Cardiac septum (tissue), 1 donor: Measurements from ENCODE around the gene DZIP1. TPM values are rescaled to one million over a fixed set of nuclear protein-coding genes. Genes with fewer than 3 reads are reported as not detected.

Source experiments
- DNase-seq: peaks from one replicate; pipeline ENCODE4 v3.0.0-alpha.2; 2020; ENCODE audit warnings: low spot score
- intact Hi-C: fragments of 100-400 bp; cut with DNase I; formaldehyde crosslinking; loops from one replicate; pipeline ENCODE4 v1.14.0; 2022
- total RNA-seq: library from RNA; stranded (reverse); fragmentation: NEBNext Ultra II Directional; extraction: Animal tissue kit (Norgen Biotek cat#: 25700); gene quantifications from one replicate; pipeline ENCODE4 v1.2.1, GENCODE V29; 2021
- donor health status: DM: no; HTN: no; CAD: no.

DZIP1 gene
- total RNA-seq, 1 donor from 2014 or later = 4.9 TPM

DNA sequence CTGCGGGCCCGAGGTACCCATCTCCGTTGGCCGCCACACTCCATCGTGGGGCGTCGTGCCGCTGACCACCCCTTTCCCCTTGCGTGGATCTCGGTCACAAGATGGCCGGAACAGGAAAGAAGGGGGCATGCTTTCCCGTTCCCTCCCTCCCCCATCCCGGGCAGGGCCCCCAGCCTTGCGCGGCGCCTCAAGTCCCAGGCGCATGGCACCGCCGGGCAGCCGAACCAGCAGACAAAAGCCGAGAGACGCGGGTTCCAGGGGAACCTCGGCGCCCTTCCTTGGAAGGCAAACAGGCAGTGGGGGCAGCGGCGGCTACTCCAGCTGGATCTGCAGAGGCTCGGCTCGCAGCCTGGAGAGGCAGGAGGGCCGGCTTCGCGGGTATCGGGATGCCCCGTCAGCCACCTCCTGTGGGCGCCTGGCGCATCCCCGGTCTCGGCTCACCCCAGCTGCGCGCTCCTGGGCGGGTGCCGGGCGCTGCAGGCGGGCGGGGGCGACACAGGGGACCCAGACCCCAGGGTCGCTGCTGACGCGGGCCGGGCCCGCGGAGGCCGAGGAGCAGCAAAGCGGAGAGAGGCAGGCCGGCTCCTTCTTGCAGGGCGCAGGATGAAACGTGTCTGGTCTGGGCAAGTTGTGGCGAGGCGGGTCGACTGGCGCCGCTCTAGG lies 439 bp downstream of the DZIP1 start:
- DNase-seq = no peak
- intact Hi-C loops = no loop called here

DNA sequence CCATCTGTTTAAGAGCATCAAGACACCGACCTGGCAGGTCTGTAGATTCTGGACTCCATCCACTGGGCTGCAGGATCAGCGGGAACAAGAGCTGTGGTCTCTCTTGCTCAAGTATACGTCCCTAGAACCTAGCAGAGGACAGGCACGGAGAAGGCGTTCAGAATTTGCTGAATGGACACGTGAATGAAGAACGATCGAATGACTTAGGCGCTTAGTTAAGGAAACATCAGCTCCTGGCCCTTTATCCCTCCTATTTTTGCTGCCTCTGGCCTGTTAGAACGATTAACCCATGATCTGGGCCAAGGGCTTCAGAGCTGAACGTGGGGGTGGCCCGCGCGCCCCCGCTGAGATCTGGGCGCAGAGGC lies 953 bp downstream of the DZIP1 start:
- intact Hi-C loops = no loop called here
- no peak for DNase-seq

DNA sequence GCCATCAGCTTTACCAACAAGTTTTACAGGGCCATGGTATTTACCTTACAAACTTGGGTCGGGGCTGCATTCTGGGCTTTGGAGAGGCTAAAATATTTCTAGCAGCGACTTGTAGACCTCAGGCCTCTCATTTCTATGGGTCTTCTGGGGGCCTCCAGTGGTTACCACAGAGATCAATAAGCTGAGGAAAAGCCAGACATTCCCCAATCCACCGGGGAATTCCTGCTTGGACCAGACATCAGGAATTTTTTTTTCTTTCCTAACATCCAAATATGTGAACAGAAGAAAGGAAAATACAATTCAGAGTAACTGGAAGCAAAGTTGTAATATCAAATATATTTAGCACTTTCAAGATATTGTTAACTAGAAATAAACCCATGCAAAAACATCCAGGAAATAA lies 1.5 kb downstream of the DZIP1 start:
- intact Hi-C loops = no loop called here
- no peak for DNase-seq

DNA sequence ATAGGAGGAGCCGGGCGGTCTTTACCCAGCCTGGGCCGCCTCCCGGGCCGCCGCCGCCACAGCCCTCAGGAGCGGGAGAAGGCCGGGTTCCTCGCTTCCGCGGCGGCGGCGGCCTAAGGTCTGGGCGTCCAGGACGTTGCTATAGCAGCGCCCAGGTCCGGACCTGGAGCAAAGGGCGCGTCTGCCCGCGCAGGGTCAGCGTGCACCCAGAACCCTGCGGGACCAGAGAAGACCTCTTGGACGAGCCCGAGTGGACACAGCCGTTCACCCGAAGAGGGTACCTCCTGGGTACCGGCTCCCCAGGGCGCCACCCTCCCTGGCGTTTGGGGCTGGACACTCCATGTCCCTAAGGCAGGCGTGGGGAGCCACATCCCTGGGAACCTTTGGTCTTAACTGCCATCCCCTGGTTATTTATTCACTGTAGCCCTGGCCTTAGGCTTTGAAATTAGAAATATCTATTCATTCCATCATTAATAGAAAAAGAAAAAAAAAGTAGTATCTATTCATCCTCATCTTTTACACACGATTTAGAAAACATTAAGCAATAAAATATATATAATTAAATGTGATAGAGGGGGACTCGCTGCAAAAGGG lies 2.4 kb downstream of the DZIP1 start:
- DNase-seq = peak; percentile 79
- intact Hi-C loops = no loop called here

DNA sequence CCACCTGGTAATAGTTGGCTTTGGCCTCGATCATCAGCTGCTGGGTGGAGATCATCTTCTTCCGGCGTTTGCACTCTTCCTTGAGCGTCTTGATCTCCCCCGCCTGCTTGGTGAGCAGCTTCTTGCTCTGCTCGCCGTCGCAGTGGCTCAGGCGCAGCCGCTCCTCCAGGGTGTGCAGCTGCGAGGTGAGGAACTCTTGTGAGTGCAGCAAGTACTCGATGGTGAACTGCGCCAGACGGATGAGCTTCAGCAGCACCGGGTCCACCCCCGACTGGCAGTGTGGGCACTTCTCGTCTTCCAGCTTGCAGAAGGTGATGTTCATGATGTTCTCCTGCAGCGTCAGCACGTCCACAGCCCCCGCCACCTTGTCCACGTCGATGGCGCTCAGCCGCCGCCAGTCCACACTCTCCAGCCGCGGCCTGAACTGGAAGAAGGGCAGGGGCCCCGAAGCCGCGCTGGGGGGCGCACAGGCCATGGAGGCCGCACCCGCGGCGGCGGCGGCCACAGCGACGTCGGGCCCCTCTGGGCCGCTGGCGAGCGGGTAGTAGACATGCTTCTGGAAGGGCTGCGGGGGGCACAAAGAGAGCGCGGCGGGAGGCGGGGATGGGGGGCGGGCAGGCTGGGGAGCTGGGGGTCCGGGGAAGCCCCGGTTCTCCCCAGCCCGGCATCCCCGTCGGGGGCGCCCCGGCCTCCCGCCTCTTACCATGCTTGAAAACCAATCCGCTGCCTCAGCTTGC lies 3.0 kb downstream of the DZIP1 start:
- no peak for DNase-seq
- intact Hi-C loops = no loop called here

DNA sequence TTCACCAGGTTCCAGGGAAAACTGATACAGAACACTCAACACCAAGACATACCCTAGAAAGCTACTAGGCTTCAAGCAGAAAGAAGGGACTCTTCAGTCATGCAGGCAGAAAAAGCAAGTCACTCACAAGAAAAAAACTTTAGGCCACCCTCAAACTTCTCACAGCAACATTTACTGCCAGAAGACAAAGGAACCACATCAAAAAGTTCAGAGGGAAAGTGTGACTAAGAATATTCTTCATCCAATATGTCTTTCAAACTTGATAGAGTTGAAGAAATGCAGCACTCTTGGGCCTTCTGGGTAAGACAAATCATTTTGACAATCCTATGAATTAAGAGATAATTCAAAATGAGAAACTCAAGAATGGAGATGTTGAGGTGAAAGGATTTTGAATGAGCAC lies 7.7 kb downstream of the DZIP1 start:
- no peak for DNase-seq
- intact Hi-C loops = no loop called here

DNA sequence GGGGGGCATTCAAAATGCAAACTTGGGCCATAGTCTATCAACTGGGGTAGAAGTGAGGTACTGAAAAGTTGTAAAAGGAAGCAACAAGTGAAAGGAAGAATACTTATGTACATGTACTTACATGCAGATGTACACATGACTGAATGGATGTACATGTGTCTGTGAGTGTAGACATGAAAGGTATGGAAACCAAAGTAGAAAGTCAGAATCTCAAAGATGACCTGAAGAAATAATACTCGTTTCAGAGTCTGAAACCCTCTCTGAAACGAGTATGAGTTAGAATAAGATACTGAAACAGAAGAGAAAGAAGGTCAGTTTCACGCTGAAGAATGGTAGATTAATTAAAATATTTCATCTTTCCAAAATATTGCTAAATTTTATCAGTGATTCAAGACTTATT lies 13.9 kb downstream of the DZIP1 start:
- no peak for DNase-seq
- intact Hi-C loops = no loop called here

DNA sequence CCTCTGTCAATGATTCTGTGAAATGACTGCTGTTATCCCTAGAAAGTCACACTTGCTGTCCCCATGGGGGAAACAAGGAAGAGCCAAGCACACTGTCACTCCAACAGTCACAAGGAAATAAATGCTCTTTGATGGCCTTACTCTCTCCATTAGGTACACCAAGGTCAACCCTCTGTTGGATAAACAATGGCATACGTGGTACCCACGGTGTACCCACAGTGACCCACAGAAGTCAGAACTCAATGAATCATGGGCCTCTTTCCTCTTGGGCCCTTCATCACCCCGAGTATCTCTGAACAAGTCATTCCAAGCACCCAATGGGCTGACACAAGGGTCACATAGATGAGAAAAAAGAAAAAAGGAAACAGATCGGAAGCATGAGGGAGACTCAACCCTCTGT lies 15.4 kb downstream of the DZIP1 start:
- no peak for DNase-seq
- intact Hi-C loops = no loop called here

DNA sequence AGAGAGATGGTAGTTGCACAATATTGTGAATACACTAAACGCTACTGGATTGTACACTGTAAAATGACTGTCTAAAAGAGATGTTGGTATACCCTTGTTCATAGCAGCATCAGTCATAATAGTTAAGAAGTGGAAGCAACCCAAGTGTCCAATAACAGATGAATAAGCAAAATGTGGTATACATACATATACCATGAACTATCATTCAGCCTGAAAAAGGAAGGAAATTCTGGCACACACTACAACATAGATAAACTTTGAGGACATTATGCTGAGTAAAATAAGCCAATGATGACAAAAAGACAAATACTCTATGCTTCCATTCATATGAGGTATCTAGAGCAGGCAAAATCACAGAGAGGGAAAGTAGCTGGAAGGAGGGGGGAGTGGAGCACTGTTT lies 16.0 kb downstream of the DZIP1 start:
- intact Hi-C loops = no loop called here
- no peak for DNase-seq

DNA sequence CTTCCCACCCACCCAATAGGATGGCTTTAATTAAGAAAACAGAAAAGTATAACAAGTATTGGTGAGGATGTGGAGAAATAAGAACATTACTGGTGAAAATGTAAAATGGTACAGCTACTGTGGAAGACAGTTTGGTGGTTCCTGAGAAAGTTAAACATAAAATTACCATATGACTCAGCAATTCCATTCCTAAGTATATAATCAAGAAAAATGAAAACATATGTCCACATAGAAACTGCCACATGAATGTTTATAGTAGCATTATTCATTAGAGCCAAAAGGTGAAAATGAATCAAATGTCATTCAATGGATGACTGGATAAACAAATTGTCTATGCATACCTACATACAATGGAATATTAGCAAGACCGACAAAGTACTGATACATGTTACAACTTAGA lies 16.9 kb downstream of the DZIP1 start:
- DNase-seq = no peak
- intact Hi-C loops = no loop called here

DNA sequence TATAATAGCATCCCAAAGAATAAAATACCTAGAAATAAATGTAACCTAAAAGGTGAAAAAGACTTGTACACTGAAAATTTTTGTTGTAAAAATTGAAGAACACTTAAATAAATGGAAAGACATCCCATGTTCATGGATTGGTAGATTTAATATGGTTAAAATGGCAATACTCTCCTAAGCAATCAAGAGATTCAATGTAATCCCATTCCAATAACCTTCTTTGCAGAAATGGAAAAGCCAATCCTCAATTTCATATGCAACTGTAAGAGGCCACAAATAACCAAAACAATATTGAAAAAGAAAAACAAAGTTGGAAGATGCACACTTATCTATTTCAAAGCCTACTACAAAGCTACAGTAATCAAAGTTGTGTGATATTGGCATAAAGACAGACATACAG lies 17.7 kb downstream of the DZIP1 start:
- DNase-seq = no peak
- intact Hi-C loops = no loop called here

DNA sequence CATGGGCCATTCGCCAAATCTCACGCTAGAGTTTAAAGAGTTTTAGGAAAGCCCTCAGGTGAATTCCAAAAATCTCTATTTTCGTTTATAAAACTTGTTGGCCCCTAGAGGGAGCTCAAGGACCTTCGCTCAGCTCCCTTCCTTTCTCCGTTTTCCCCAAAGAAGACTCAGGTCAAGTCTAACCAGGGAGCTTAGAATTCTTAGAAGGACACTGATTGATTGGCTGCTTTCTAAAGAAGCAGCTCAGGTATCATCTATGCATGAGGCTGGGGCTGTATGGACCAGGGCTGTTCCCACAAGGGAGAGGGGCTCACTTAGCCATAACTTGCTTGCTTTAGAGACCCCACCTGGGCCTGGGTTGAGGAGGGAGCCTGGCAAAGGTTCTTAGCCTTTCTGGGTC lies 20.5 kb downstream of the DZIP1 start:
- DNase-seq = no peak
- intact Hi-C loops = loop anchor here (2.0 kb wide), 1 partner anchor 211 kb away; no protein-coding TSS in a partner anchor

DNA sequence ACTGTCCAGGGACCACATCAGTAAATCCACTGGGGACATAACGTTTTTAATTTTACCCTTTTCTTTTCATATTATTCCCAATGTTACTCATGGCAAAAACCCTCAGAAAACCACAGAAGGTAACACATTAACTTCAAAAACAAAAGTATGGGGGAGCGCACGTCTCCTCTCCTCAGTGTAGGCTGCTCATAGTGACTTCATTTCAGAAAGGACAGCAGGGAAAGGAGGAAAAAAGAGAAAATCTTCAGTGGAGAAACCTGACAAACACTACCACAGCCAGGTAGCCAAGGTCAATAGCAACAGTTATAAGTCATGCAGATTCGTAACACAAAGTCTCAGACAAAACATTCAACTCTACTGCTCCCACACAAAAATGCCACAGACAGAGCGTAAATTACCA lies 21.4 kb downstream of the DZIP1 start:
- no peak for DNase-seq
- intact Hi-C loops = no loop called here

DNA sequence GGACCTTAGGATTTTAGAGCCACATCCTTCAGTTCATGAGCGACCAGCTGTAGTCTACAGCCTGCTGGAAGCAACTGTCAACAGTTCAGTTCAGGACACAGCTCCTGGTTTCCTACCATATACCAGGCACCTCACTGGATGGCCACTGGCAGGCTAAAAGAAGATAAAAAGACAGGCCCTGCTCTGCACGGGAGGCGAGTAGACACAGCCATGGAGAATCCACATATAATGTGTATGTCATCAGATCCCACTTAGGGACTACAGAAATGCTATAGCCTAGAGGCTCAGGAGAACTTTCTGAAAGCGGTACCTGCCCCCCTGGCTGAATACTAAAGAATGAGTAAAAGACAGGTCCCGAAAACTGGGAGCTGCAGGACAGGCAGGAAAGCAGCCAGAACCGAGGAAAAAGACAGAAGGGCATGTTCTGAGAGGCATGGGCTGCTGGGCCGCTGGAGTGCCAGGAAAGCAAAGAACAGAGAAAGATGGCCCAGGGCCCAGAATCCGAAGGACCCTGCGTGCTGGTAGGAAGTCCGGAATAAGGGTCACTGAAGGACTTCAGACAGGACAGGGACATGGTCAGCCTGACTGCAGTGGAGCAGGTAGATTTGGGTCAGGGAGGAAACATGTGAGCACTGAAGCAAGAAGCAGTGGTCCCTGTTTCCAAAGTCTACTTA lies 23.5 kb downstream of the DZIP1 start:
- no peak for DNase-seq
- intact Hi-C loops = no loop called here

DNA sequence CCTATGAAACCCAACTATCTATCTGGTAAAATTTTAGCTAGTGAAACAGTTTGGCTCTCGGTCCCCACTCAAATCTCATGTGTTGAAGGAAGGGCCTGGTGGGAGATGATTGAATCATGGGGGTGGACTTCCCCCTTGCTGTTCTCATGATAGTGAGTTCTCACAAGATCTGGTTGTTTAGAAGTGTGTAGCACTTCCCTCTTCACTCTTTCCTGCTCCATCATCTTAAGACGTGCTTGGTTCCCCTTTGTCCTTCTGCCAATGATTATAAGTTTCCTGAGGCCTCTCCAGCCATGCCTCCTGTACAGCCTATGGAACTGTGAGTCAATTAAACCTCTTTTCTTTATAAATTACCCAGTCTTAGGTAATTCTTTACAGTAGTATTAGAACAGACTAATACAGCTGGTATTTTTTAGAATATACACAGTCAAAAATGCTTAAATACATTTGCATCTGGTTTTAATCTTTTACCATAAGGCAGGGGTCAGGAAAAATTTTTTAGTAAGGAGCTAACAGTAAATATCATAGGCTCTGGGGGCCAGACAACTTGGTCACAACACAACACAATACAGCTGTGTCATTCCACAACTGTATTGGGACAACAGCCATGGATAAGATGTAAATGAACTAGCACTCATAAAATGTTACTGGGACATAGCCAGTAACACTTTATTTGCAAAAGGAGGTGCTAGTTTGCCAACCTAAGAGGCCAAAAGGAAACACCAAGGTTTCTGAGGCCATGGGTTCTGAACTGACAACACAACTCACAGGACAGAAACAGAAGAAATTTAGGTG lies 24.3 kb downstream of the DZIP1 start:
- intact Hi-C loops = no loop called here
- no peak for DNase-seq

DNA sequence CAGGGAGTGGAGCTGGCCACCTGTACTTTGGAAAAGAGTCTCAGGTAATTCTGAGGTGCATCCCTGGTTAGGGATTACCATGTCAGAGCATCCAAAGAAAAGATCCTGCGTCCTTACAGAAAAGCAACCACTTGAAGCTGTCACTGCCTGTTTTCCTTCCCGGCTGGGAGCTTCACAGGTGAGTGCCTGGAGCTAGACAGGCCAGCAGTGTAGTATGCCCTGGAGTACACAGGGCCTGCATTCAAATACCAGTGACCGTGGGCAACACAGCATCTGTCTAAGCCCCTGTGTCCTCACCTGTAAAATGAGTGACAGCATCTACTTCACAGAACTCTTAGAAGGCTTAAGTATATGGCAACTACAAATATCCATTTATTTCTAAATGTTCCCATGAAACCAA lies 29.0 kb downstream of the DZIP1 start:
- intact Hi-C loops = no loop called here
- DNase-seq = no peak

DNA sequence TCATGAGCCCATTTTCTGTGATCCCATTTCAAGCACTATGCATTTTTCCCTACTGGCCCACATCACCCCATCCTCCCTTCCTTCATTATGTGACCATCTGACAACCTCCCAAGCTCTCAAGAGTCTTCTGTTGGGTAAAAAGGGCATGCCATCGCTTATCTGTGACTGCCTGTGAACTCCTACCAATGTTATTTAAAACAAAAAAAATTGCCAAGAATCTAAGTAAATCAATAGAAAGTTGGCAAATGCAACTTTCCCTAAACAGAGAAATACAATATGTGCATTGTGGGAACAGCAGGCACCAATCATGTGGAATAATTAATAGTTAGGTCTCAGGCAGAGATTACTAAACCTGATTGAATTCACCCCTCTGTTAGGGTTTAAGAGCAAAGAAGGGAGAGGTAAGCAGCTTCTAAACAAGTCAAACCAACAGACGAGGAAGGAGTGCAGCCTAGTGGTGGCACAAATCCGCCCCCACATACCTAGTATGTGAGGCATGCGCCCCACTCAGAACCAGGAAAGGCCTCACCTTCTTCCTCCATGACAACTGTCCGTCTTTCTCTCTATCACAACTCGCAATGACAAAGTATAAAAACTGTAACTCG lies 29.8 kb downstream of the DZIP1 start:
- no peak for DNase-seq
- intact Hi-C loops = no loop called here

DNA sequence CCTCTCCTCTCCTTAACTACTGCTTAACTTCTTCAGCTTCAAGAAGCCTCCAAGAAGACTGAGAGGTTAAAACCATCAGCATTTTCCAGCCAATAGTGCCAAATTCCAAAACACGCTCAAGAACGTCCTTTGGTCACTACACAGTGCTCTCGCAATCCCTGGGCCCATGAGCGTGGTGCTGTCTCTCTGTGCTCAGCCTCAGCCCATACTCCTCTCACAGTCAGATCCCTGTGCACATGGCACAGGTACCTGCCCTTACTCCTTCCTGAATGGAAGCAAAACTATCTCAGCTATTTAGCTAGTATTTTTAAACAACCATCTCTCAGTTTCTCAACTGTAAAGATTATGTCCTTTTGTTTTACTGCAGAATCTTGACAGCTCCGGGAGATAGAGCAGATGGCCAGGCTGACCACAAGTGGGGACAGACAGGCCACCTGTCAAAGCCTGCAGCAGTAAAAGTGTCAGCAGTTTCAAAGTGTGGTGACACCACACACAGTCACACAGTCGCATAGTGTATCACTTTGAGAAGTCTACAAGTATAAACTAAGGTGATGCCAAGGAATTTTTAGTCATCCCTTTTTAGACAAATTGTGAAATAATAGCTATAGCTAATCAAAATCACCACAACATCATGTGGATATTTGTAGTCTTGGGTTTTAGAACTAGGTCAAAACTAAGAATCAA lies 35.7 kb downstream of the DZIP1 start:
- no peak for DNase-seq
- intact Hi-C loops = no loop called here

DNA sequence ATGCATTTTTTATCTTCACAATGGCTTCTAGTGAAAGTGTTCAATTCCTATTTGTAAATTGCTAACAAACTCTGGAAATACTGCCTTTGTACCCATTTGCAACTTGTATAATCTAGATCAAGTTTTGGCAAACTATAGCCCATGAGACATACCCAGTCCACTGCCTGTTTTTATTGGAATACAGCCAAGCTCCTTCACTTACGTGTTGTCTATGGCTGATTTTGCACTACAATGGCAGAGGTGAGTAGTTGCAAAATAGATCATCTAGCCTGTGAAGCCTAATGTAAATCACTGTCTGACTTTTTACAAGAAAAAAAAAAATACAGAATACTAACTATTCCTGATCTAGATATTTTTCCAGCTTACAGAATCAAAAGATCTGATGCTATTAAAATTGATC lies 37.1 kb downstream of the DZIP1 start:
- no peak for DNase-seq

More for the DNA sequence above, 37.1 kb downstream of the DZIP1 start:
- intact Hi-C loops = no loop called here
